ENCODE data around the gene MBNL2.

- TF ChIP-seq CTCF (IDR thresholded peaks at IDR 0.05) (no peak), EP300 (IDR thresholded peaks at IDR 0.05) (no peak), POLR2A (IDR thresholded peaks at IDR 0.05) (no peak), POLR2AphosphoS5 (IDR thresholded peaks at IDR 0.05) (no peak)
Observed at GRCh38 chr13:97296740-97297139, 74.6 kb downstream of the MBNL2 start.
